H1 (cell line): ENCODE data around the gene ETF1. TPM values are rescaled to one million over a fixed set of nuclear protein-coding genes. Genes with fewer than 3 reads are reported as not detected.

Experiments
- CTCF ChIA-PET: fragments of 300-600 bp; sonication (Branson Sonifier 250); formaldehyde crosslinking; loops from one replicate; lab custom pipeline; 2021; ENCODE audit not compliant: partially characterized antibody; lab: Charles Lee
- POLR2A ChIA-PET: fragments of 300-600 bp; sonication (Branson Sonifier 250); formaldehyde crosslinking; loops from one replicate; lab custom pipeline; 2021; ENCODE audit warnings: inconsistent platforms; ENCODE audit not compliant: partially characterized antibody; lab: Charles Lee
- DNase-seq, 2 experiments: peaks; one replicate each; pipeline versions ENCODE4 v3.0.0 to v3.0.0-alpha.2; 2010 to 2022; ENCODE audit warnings: low spot score in 2 of 2, low read depth in 1 of 2, mixed read lengths in 1 of 2
- FAIRE-seq: peaks from 2 replicates; lab custom pipeline; 2011; peaks lifted over from hg19 to GRCh38; lab: Jason Lieb, UNC
- H2AFZ ChIP-seq: 2 replicates; pipeline ENCODE4 v1.8.1; 2012; ENCODE audit warnings: low read length, inconsistent platforms
- H2AK5ac ChIP-seq: 2 replicates; pipeline ENCODE4 v1.6.1; 2013; ENCODE audit warnings: low read depth, low read length
- H2BK120ac ChIP-seq: replicated peaks from 2 replicates; pipeline ENCODE3; 2013; ENCODE audit warnings: low read depth, low read length, inconsistent platforms
- H2BK12ac ChIP-seq: 2 replicates; pipeline ENCODE4 v1.6.1; 2013; ENCODE audit warnings: low read depth, low read length
- H2BK15ac ChIP-seq: 2 replicates; pipeline ENCODE4 v1.6.1; 2013; ENCODE audit warnings: low read length
- H2BK20ac ChIP-seq: 2 replicates; pipeline ENCODE4 v1.6.1; 2013; ENCODE audit warnings: low read length
- H2BK5ac ChIP-seq: 2 replicates; pipeline ENCODE4 v1.6.1; 2013; ENCODE audit warnings: low read depth, low read length
- H3K14ac ChIP-seq: 2 replicates; pipeline ENCODE4 v1.6.1; 2013; ENCODE audit warnings: inconsistent platforms; ENCODE audit not compliant: insufficient read length
- H3K18ac ChIP-seq: 2 replicates; pipeline ENCODE4 v1.6.1; 2013; ENCODE audit warnings: low read length; ENCODE audit errors: extremely low read depth
- H3K23ac ChIP-seq: 2 replicates; pipeline ENCODE4 v1.6.1; 2013; ENCODE audit warnings: inconsistent platforms; ENCODE audit not compliant: insufficient read length
- H3K23me2 ChIP-seq: 2 replicates; pipeline ENCODE4 v1.6.1; 2013; ENCODE audit warnings: low read depth, low read length
- H3K27ac ChIP-seq: 2 replicates; pipeline ENCODE4 v1.6.1; 2011; ENCODE audit warnings: low read depth, low read length, inconsistent platforms
- H3K27me3 ChIP-seq, 4 experiments: replicated peaks in 1 of 4; 1 replicate in 1 of 4; 2 replicates in 3 of 4; pipeline versions ENCODE4 v1.6.1 to v1.8.1; 2011 to 2013; ENCODE audit warnings: low read length in 3 of 4, mild to moderate bottlenecking in 3 of 4, inconsistent platforms in 2 of 4, mixed read lengths in 2 of 4, moderate library complexity in 1 of 4; ENCODE audit not compliant: control insufficient read depth in 3 of 4, insufficient read depth in 3 of 4; ENCODE audit errors: extremely low read depth in 1 of 4
- H3K36me3 ChIP-seq, 4 experiments: 2 replicates each; pipeline versions ENCODE4 v1.6.1 to v1.8.1; 2011 to 2013; ENCODE audit warnings: mild to moderate bottlenecking in 4 of 4, low read length in 3 of 4, moderate library complexity in 2 of 4, control low read depth in 1 of 4, inconsistent platforms in 1 of 4; ENCODE audit not compliant: insufficient read depth in 4 of 4, control insufficient read depth in 2 of 4
- H3K4ac ChIP-seq: replicated peaks from 2 replicates; pipeline ENCODE3; 2013; ENCODE audit warnings: low read length, low read depth, mixed read lengths, inconsistent platforms; ENCODE audit not compliant: insufficient read length
- H3K4me1 ChIP-seq, 4 experiments: replicated peaks in 1 of 4; 1 replicate in 1 of 4; 2 replicates in 3 of 4; pipeline versions ENCODE4 v1.6.1 to v1.8.1; 2011 to 2013; ENCODE audit warnings: low read length in 3 of 4, inconsistent platforms in 2 of 4, mixed read lengths in 1 of 4; ENCODE audit not compliant: insufficient read depth in 4 of 4, control insufficient read depth in 3 of 4
- H3K4me2 ChIP-seq, 2 experiments: 2 replicates each; pipeline versions ENCODE4 v1.6.1 to v1.8.1; 2011 to 2013; ENCODE audit warnings: low read depth in 2 of 2, low read length in 2 of 2, control low read depth in 1 of 2, inconsistent platforms in 1 of 2, mild to moderate bottlenecking in 1 of 2; ENCODE audit not compliant: insufficient read depth in 1 of 2
- H3K4me3 ChIP-seq, 4 experiments: fragments of 200-600, 300-600 bp in 1 of 4; sonication (generic), shearing (Covaris generic), sonication (Bioruptor Twin) in 1 of 4; 2 replicates each; pipeline versions ENCODE4 v1.5.1 to v1.8.1; 2011 to 2016; ENCODE audit warnings: low read length in 4 of 4, low read depth in 3 of 4, control low read depth in 2 of 4, inconsistent platforms in 2 of 4, mild to moderate bottlenecking in 2 of 4, mixed read lengths in 1 of 4, moderate library complexity in 1 of 4; ENCODE audit not compliant: insufficient read depth in 2 of 4; ENCODE audit errors: extremely low read depth in 1 of 4
- H3K56ac ChIP-seq: replicated peaks from 2 replicates; pipeline ENCODE3; 2013; ENCODE audit warnings: low read depth, mild to moderate bottlenecking, mixed read lengths, low read length, inconsistent platforms; ENCODE audit not compliant: insufficient read length
- H3K79me1 ChIP-seq: 2 replicates; pipeline ENCODE4 v1.6.1; 2013; ENCODE audit warnings: low read depth, low read length, control low read depth
- H3K79me2 ChIP-seq, 2 experiments: 2 replicates each; pipeline versions ENCODE4 v1.6.1 to v1.8.1; 2012 to 2013; ENCODE audit warnings: low read length in 2 of 2, mild to moderate bottlenecking in 2 of 2, inconsistent platforms in 1 of 2; ENCODE audit not compliant: insufficient read depth in 2 of 2, control insufficient read depth in 1 of 2
- H3K9ac ChIP-seq, 4 experiments: replicated peaks in 1 of 4; 1 replicate in 1 of 4; 2 replicates in 3 of 4; pipeline versions ENCODE4 v1.6.1 to v1.8.1; 2011 to 2013; ENCODE audit warnings: low read depth in 3 of 4, low read length in 3 of 4, control low read depth in 2 of 4, mild to moderate bottlenecking in 2 of 4, moderate library complexity in 2 of 4, inconsistent platforms in 1 of 4; ENCODE audit errors: extremely low read depth in 1 of 4
- H3K9me3 ChIP-seq, 2 experiments: 2 replicates each; pipeline versions ENCODE4 v1.6.1 to v1.8.1; 2012 to 2013; ENCODE audit warnings: mild to moderate bottlenecking in 2 of 2, moderate library complexity in 2 of 2, control low read depth in 1 of 2, inconsistent platforms in 1 of 2, low read depth in 1 of 2, low read length in 1 of 2, mixed read lengths in 1 of 2; ENCODE audit not compliant: insufficient read depth in 2 of 2
- H4K20me1 ChIP-seq, 2 experiments: replicated peaks in 1 of 2; 2 replicates each; pipeline versions ENCODE3 to v1.8.1; 2011 to 2013; ENCODE audit warnings: inconsistent platforms in 2 of 2, low read length in 2 of 2, mild to moderate bottlenecking in 1 of 2; ENCODE audit not compliant: insufficient read depth in 2 of 2, control insufficient read depth in 1 of 2
- H4K5ac ChIP-seq: 2 replicates; pipeline ENCODE4 v1.6.1; 2013; ENCODE audit warnings: low read length, low read depth, mixed read lengths, inconsistent platforms; ENCODE audit not compliant: insufficient read length
- H4K8ac ChIP-seq: 2 replicates; pipeline ENCODE4 v1.8.0; 2013; ENCODE audit warnings: mild to moderate bottlenecking, moderate library complexity, low read length, inconsistent platforms; ENCODE audit not compliant: insufficient read depth; ENCODE audit errors: extremely low read depth
- H4K91ac ChIP-seq: replicated peaks from 2 replicates; pipeline ENCODE3; 2013; ENCODE audit warnings: low read length, mixed read lengths, inconsistent platforms; ENCODE audit not compliant: insufficient read length
- ASH2L ChIP-seq: fragments of 200-600, 300-600 bp; sonication (generic); IDR thresholded peaks from one replicate; pipeline ENCODE4 v1.7.1; 2017; ENCODE audit warnings: low read length
- CHD2 ChIP-seq: IDR thresholded peaks from 2 replicates; pipeline ENCODE4 v1.6.1; 2012; ENCODE audit warnings: low read length, improper control_type of control experiment
- CTBP2 ChIP-seq: IDR thresholded peaks from 2 replicates; pipeline ENCODE4 v1.7.0; 2011; ENCODE audit warnings: borderline replicate concordance, mild to moderate bottlenecking, moderate library complexity, mixed read lengths, low read length; ENCODE audit not compliant: insufficient read depth, insufficient read length
- EGR1 ChIP-seq: IDR thresholded peaks from 2 replicates; pipeline ENCODE4 v1.6.1; 2011; ENCODE audit warnings: low read depth, low read length, borderline replicate concordance
- HDAC2 ChIP-seq, 2 experiments: fragments of 300-600 bp in 1 of 2; sonication (generic) in 1 of 2; IDR thresholded peaks; 2 replicates each; pipeline ENCODE4 v1.6.1; 2011 to 2012; ENCODE audit warnings: low read depth in 2 of 2, low read length in 2 of 2, mild to moderate bottlenecking in 2 of 2, moderate library complexity in 2 of 2, borderline replicate concordance in 1 of 2, inconsistent platforms in 1 of 2
- JUND ChIP-seq: IDR thresholded peaks from 2 replicates; pipeline ENCODE4 v1.6.1; 2011; ENCODE audit warnings: mild to moderate bottlenecking, improper control_type of control experiment, low read length
- KDM1A ChIP-seq: fragments of 200-600, 300-600 bp; sonication (generic); IDR thresholded peaks from 2 replicates; pipeline ENCODE4 v1.7.1; 2016; ENCODE audit warnings: mild to moderate bottlenecking, low read length, borderline replicate concordance
- SIN3A ChIP-seq, 2 experiments: IDR thresholded peaks in 1 of 2; conservative IDR thresholded peaks in 1 of 2; 2 replicates each; pipeline ENCODE4 v1.6.1; 2011 to 2012; ENCODE audit warnings: low read length in 2 of 2, improper control_type of control experiment in 1 of 2, low read depth in 1 of 2, mild to moderate bottlenecking in 1 of 2
- SRF ChIP-seq: IDR thresholded peaks from 2 replicates; pipeline ENCODE4 v1.6.1; 2011; ENCODE audit warnings: mild to moderate bottlenecking, low read depth, low read length, moderate library complexity
- WGBS, 2 experiments: shearing (Covaris generic) in 1 of 2; methylation state at CpG; one replicate each; pipeline versions ENCODE4 v1.1.6 to v1.1.7; 2013 to 2015; ENCODE audit warnings: low lambda C conversion rate in 2 of 2, mixed read lengths in 2 of 2, inconsistent platforms in 1 of 2, low coverage in 1 of 2, missing lambda C conversion rate in 1 of 2; ENCODE audit not compliant: insufficient replicate concordance in 2 of 2, insufficient coverage in 1 of 2, insufficient read length in 1 of 2; ENCODE audit errors: extremely low coverage in 1 of 2, missing lambda C conversion rate in 1 of 2; 5-methylcytosine and 5-hydroxymethylcytosine counted together
- polyA plus RNA-seq, 7 experiments: library from polyadenylated mRNA; depleted of rRNA in 3 of 7; stranded (reverse) in 5 of 7; unstranded in 2 of 7; fragments of >200 nt in 5 of 7; fragments of 200-250 nt in 2 of 7; gene quantifications; 1 replicate in 5 of 7; 2 replicates in 1 of 7; 4 replicates in 1 of 7; pipeline versions ENCODE4 v1.2.1 to v1.2.3, GENCODE V29; 2011 to 2013; ENCODE audit warnings: missing spikeins in 2 of 7, mixed read lengths in 2 of 7
- total RNA-seq: library from RNA; stranded (reverse); fragmentation: NEBNext Ultra II Directional; extraction: Animal tissue kit (Norgen Biotek cat#: 25700); gene quantifications from 2 replicates; pipeline ENCODE4 v1.2.1, GENCODE V29; 2021
- TF ChIP-seq, protein P1 (sequence below): IDR thresholded peaks from 2 replicates; pipeline ENCODE4 v1.6.1; 2012; ENCODE audit warnings: inconsistent platforms

ETF1 gene
- total and polyA plus RNA-seq, 2 of the 8 experiments (the other 6 are each of a cell fraction or from before 2014, with no cell fraction given), result 50.5 to 168 TPM

DNA sequence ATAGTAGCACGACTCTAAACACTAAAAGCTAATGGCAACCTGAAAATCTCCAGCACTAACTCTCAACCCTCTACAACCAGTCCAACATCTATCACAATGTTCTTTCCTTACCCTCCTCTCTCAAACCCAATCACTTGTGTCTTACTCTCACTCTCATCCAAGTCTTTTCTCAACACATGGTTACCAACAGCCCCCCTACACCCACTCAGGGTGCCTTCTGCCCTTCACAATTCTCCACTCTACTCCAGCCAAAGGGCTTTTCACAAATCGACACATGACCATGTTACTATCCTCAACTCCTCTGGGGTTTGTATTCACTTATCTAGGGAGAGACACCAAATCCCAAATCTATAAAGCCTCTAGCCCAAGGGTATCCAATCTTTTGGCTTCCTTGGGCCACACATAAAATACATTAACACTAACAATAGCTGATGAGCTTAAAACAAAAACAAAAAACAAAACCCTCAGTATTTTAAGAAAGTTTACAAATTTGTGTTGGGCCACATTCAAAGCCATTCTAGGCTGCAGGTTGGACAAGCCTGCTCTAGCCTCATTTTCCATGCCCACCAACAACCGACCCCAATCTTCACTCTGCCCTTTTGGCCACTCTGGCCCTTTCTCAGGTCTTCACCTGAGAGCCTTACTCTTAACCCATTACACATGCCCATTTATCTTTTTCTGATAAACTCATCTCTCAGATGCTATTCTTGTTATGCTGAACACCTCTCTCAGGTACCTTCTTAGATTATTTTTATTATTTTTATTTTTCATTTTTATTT lies 20.5 kb upstream of the ETF1 start:
- H2BK5ac ChIP-seq, result no peak overlapping the region
- H3K4me1 ChIP-seq, result no peaks in the 10 kb centered on the region
- no peak overlapping the region for H3K56ac ChIP-seq
- no peak overlapping the region for H3K18ac ChIP-seq
- H3K14ac ChIP-seq, result no peak overlapping the region
- H2AFZ ChIP-seq, result no peak overlapping the region
- no peak overlapping the region for H4K91ac ChIP-seq
- H4K20me1 ChIP-seq, result peaks cover 9 to 14% of the 10 kb centered on the region in 2 experiments
- FAIRE-seq (no peak), DNase-seq (no peak)
- no peak overlapping the region for H3K27ac ChIP-seq
- H3K9ac ChIP-seq, result no peak overlapping the region
- no peak overlapping the region for H2AK5ac ChIP-seq
- H3K27me3 ChIP-seq, result no peaks in the 10 kb centered on the region
- H4K5ac ChIP-seq, result no peak overlapping the region
- ChIA-PET POLR2A (interaction anchor here (0.6 to 26.9 kb wide), 8 partner anchors 3 to 785 kb away, joined by 3 to 1018 read pairs (median 3); partner anchors contain the start of genes ETF1 and HSPA9), CTCF (interaction anchor here (1.1 to 2.0 kb wide), 2 partner anchors 12 to 16 kb away, joined by 4 to 5 read pairs; no protein-coding TSS in a partner anchor)
- WGBS, 2 experiments, result 89% methylated on average over 3 of the region's 3 CpGs; no CpG with 5 or more reads in 1 of the 2 experiments
- no peak overlapping the region for H2BK20ac ChIP-seq
- H2BK12ac ChIP-seq, result no peak overlapping the region
- H2BK120ac ChIP-seq, result no peak overlapping the region
- no peak overlapping the region for H3K4ac ChIP-seq
- H3K4me3 ChIP-seq, result no peak overlapping the region
- no peak overlapping the region for H3K4me2 ChIP-seq
- H3K79me2 ChIP-seq, result peaks cover 0 to 70% of the 10 kb centered on the region in 2 experiments; a peak in 2 of 4 replicates
- H3K9me3 ChIP-seq, result no peaks in the 10 kb centered on the region
- peaks cover 3% of the 10 kb centered on the region for H3K79me1 ChIP-seq
- H3K23ac ChIP-seq, result no peak overlapping the region
- no peak overlapping the region for H2BK15ac ChIP-seq
- H3K36me3 ChIP-seq, result peaks cover 42 to 96% (median 79%) of the 10 kb centered on the region in 4 experiments
- H3K23me2 ChIP-seq, result no peaks in the 10 kb centered on the region
- H4K8ac ChIP-seq, result no peak overlapping the region
- TF ChIP-seq SIN3A (conservative IDR thresholded peaks at IDR 0.05 in 1 of 2, IDR thresholded peaks at IDR 0.05 in 1 of 2; ENCODE audit: low read depth in 1 of 2, low read length in 2 of 2) (no peak), CHD2 (no peak), ASH2L (no peak), SRF (no peak), HDAC2 (IDR thresholded peaks at IDR 0.05; ENCODE audit: borderline replicate concordance in 1 of 2, low read depth in 2 of 2, low read length in 2 of 2) (no peak), CTBP2 (no peak), JUND (no peak), EGR1 (no peak), KDM1A (no peak)
- TF ChIP-seq, protein P1, sequence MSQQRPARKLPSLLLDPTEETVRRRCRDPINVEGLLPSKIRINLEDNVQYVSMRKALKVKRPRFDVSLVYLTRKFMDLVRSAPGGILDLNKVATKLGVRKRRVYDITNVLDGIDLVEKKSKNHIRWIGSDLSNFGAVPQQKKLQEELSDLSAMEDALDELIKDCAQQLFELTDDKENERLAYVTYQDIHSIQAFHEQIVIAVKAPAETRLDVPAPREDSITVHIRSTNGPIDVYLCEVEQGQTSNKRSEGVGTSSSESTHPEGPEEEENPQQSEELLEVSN, result no peak
